Measurements from ENCODE around the gene CTTN. TPM values are rescaled to one million over a fixed set of nuclear protein-coding genes. Genes with fewer than 3 reads are reported as not detected.
A peak's percentile ranks its signal among the peaks of the same experiment; 100 is the strongest.

CTTN gene
- total and polyA plus RNA-seq, 8 donors = 69.8 to 390 (median 289) TPM

DNA sequence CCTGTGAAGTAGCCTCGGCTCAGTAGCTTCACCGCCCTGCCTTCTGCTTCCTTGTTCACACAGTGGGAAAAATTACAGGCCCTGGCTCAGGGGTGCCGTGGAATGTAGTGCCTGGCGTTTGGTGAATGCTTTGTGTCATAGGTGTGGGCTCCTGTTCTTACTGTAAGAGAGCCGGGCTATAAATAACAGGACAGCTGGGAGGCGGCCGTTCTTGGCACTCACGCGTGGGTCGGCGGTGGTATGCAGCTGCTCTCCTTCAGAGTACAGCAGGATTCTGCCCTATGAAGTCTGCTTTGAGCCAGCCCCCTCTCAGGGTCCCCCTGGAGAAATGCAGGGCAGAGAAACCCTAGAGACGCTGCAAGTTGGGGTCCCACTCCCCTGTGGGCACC, 84.2 kb downstream of the CTTN start:
- Histone ChIP-seq H3K4me3 (no peak overlapping the region), H3K27ac (peak overlapping the region in 4 of 5 donors; percentile 39 to 77 (median 58)), H3K36me3 (peaks cover 0 to 26% (median 21%) of the 10 kb centered on the region in 4 donors), H3K9me3 (no peaks in the 10 kb centered on the region), H3K4me1 (peaks cover 5 to 12% (median 10%) of the 10 kb centered on the region in 4 donors), H3K27me3 (no peaks in the 10 kb centered on the region)
- DNase-seq = no peak
- intact Hi-C loops (cut with DNase I; ENCODE audit: low total_unique reads) = no loop called here
- 65 to 79% (median 70%) methylated on average over 11 to 12 of the region's 12 CpGs for WGBS, 5 donors
- TF ChIP-seq POLR2AphosphoS5 (IDR thresholded peaks at IDR 0.05) (no peak), EP300 (IDR thresholded peaks at IDR 0.05) (no peak), POLR2A (IDR thresholded peaks at IDR 0.05) (no peak)
- TF ChIP-seq, protein P1, sequence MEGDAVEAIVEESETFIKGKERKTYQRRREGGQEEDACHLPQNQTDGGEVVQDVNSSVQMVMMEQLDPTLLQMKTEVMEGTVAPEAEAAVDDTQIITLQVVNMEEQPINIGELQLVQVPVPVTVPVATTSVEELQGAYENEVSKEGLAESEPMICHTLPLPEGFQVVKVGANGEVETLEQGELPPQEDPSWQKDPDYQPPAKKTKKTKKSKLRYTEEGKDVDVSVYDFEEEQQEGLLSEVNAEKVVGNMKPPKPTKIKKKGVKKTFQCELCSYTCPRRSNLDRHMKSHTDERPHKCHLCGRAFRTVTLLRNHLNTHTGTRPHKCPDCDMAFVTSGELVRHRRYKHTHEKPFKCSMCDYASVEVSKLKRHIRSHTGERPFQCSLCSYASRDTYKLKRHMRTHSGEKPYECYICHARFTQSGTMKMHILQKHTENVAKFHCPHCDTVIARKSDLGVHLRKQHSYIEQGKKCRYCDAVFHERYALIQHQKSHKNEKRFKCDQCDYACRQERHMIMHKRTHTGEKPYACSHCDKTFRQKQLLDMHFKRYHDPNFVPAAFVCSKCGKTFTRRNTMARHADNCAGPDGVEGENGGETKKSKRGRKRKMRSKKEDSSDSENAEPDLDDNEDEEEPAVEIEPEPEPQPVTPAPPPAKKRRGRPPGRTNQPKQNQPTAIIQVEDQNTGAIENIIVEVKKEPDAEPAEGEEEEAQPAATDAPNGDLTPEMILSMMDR (IDR thresholded peaks at IDR 0.05) = no peak

DNA sequence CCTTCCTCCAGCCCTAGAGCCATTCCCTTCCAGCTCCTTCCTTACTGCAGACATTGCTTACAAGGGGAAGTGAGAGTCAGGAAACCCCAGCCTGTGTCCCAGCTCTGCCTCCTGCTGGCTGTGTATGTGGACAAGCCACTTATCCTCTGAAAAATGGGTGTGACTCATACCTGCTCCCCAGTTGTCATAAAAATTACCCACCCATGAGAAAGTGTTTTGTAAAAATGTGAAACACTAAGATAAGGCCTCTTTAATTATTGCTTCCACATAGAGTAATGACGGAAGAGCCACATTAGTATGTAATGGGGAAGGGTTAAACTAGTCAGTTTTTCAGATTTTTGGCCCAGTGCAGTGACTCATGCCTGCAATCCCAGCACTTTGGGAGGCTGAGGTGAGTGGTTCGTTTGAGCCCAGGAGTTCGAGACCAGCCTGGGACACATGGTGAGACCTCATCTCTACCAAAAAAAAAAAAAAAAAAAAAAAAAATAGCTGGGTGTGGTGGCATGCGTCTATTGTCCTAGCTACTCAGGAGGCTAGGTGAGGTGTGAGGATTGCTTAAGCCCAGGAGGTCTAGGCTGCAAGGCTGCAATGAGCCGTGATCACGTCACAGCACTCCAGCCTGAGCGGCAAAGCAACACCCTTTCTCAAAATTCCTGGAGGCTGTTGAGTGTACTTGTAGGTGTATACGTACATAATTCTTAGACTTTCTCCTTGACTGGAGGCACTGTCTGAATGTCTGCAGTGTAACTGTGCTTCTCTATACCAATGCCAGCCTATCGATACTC, 84.9 kb downstream of the CTTN start:
- Histone ChIP-seq H3K27ac (peak overlapping the region in 3 of 5 donors; percentile 54 to 77 (median 61)), H3K4me3 (no peak overlapping the region), H3K4me1 (peaks cover 5 to 12% (median 10%) of the 10 kb centered on the region in 4 donors), H3K9me3 (no peaks in the 10 kb centered on the region), H3K27me3 (no peaks in the 10 kb centered on the region), H3K36me3 (peaks cover 0 to 26% (median 21%) of the 10 kb centered on the region in 4 donors)
- peak; percentile 39 to 67 for DNase-seq
- intact Hi-C loops (cut with DNase I; ENCODE audit: low total_unique reads) = no loop called here
- WGBS, 5 donors = 86 to 93% (median 91%) methylated on average over 9 of the region's 9 CpGs
- no peak for TF ChIP-seq POLR2AphosphoS5 (IDR thresholded peaks at IDR 0.05)
- TF ChIP-seq EP300 (IDR thresholded peaks at IDR 0.05) = no peak

DNA sequence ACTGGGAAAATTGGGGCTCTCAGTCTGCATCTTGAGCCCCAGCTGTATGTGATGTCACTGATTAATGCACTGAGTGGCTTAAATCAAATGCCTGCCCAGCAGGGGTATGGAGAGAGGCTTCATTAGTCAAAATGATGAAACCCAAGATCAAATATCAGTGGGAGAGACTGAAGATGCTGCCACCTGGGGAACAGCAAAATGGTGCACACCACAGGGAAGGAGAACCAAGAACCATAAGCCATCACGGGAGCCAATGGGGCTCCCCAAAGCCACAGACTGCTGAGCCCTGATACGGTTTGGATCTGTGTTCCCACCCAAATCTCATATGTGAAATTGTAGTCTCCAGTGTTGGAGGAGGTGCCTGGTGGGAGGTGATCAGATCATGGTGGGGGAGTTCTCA, 85.6 kb downstream of the CTTN start:
- peaks cover 5 to 12% (median 10%) of the 10 kb centered on the region in 4 donors for H3K4me1 ChIP-seq
- no peaks in the 10 kb centered on the region for H3K27me3 ChIP-seq
- intact Hi-C loops (cut with DNase I; ENCODE audit: low total_unique reads) = no loop called here
- no peak overlapping the region for H3K27ac ChIP-seq
- H3K4me3 ChIP-seq = no peak overlapping the region
- no peaks in the 10 kb centered on the region for H3K9me3 ChIP-seq
- 84 to 99% (median 89%) methylated on average over 2 of the region's 2 CpGs for WGBS, 5 donors
- peaks cover 0 to 26% (median 22%) of the 10 kb centered on the region in 4 donors for H3K36me3 ChIP-seq
- TF ChIP-seq, protein P1 (IDR thresholded peaks at IDR 0.05) = no peak
- no peak for TF ChIP-seq POLR2AphosphoS5 (IDR thresholded peaks at IDR 0.05)
- TF ChIP-seq EP300 (IDR thresholded peaks at IDR 0.05) = no peak
- TF ChIP-seq POLR2A (IDR thresholded peaks at IDR 0.05) = no peak
- no peak for DNase-seq

DNA sequence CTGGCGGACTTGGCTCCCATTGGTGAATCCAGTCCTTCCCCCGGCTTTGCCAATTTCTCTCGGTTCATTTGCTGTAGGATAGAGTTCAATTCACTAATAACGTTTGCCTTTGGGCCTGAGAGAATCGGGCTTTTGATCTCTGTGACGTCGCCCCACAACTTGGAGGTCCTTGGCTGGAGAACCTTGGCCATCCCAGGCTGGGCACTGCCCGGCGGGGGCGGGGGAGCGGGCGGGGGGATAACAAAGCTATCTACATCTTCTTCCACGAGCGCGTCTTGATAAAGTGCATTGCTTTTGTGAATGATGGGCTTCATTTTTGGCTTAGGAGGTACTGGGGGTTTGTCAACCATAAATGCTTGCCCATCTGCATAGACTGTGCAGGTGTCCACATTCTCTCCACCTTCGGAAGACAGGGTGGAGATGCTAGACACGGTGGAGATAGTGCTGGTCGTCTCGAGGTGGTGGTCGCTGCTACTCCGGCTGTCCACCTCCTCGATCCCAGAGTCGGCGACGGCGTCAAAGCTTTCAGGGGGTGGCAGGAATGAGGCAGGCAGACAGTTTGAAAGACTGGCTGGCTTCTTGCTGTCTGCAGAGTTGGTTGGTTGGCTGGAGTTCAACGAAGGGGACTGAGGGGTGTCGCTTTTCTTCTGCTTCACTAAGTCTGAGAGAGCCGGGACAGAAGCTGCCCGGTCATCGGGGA, 87.1 kb downstream of the CTTN start:
- intact Hi-C loops (cut with DNase I; ENCODE audit: low total_unique reads) = no loop called here
- peaks cover 0 to 31% (median 22%) of the 10 kb centered on the region in 4 donors for H3K36me3 ChIP-seq
- no peaks in the 10 kb centered on the region for H3K27me3 ChIP-seq
- no peak overlapping the region for H3K4me3 ChIP-seq
- TF ChIP-seq EP300 (IDR thresholded peaks at IDR 0.05) (no peak), POLR2AphosphoS5 (IDR thresholded peaks at IDR 0.05) (no peak), POLR2A (IDR thresholded peaks at IDR 0.05) (no peak)
- TF ChIP-seq, protein P1 (IDR thresholded peaks at IDR 0.05) = no peak
- peaks cover 0 to 5% (median 3%) of the 10 kb centered on the region in 4 donors for H3K9me3 ChIP-seq
- no peak overlapping the region for H3K27ac ChIP-seq
- H3K4me1 ChIP-seq = peaks cover 5 to 12% (median 10%) of the 10 kb centered on the region in 4 donors
- WGBS, 5 donors = 93 to 95% (median 94%) methylated on average over 31 of the region's 31 CpGs
- no peak for DNase-seq
